HG03520 (cell line): Measurements from ENCODE around the gene TMEM168.
"Not testable (repeated sequence)": the region's sequence is repeated elsewhere in the genome, so short reads cannot be mapped to it uniquely, and the experiment has no call there.

Experiments
- ATAC-seq: cut with Tn5 transposase; IDR thresholded peaks from one replicate; pipeline ENCODE4 v1.9.1; 2021; ENCODE audit warnings: mild to moderate bottlenecking, moderate library complexity; ENCODE audit not compliant: unreplicated experiment

The TMEM168 gene

GRCh38 chr7:112789817-112790585 is at the start of gene TMEM168:
TSS of gene TMEM168 (minus strand) at chr7:112790393. CDS start at chr7:112784825, 5,568 bp downstream.
- ATAC-seq = peak; percentile 78

- not testable (repeated sequence) for ATAC-seq
Measured at GRCh38 chr7:112835928-112836327, 45.7 kb upstream of the TMEM168 start.

- no peak for ATAC-seq
Measured at GRCh38 chr7:112833082-112833481, 42.9 kb upstream of the TMEM168 start.

GRCh38 chr7:112830769-112831168 is 40.6 kb upstream of the TMEM168 start:
- ATAC-seq = no peak

GRCh38 chr7:112828696-112829095 is 38.5 kb upstream of the TMEM168 start:
- ATAC-seq = no peak

GRCh38 chr7:112821345-112821744 is 31.2 kb upstream of the TMEM168 start:
- no peak for ATAC-seq

- no peak for ATAC-seq
Measured at GRCh38 chr7:112819536-112819935, 29.3 kb upstream of the TMEM168 start.

GRCh38 chr7:112806156-112806555 is 16.0 kb upstream of the TMEM168 start:
- ATAC-seq = no peak

GRCh38 chr7:112802406-112802805 is 12.2 kb upstream of the TMEM168 start:
- ATAC-seq = no peak

- ATAC-seq = no peak
Measured at GRCh38 chr7:112800486-112800885, 10.3 kb upstream of the TMEM168 start.

GRCh38 chr7:112799448-112800120 is 9.4 kb upstream of the TMEM168 start:
- ATAC-seq = no peak

GRCh38 chr7:112798274-112799159 is 8.3 kb upstream of the TMEM168 start:
- ATAC-seq = no peak

- ATAC-seq = not testable (repeated sequence)
Measured at GRCh38 chr7:112796552-112796951, 6.4 kb upstream of the TMEM168 start.

GRCh38 chr7:112792441-112792840 is 2.2 kb upstream of the TMEM168 start:
- no peak for ATAC-seq

GRCh38 chr7:112791465-112792168 is 1.4 kb upstream of the TMEM168 start:
- ATAC-seq = no peak

- ATAC-seq = peak; percentile 60
Measured at GRCh38 chr7:112790586-112791003, 402 bp upstream of the TMEM168 start.

GRCh38 chr7:112789453-112789816 is 758 bp downstream of the TMEM168 start:
- ATAC-seq = no peak

GRCh38 chr7:112788778-112789343 is 1.3 kb downstream of the TMEM168 start:
- ATAC-seq = no peak

GRCh38 chr7:112784603-112785002 is 5.6 kb downstream of the TMEM168 start:
- no peak for ATAC-seq

GRCh38 chr7:112782498-112782897 is 7.7 kb downstream of the TMEM168 start:
- peak; percentile 94 for ATAC-seq
